ENCODE results near the gene EPHB1. TPM values are rescaled to one million over a fixed set of nuclear protein-coding genes. Genes with fewer than 3 reads are reported as not detected.

Gene EPHB1
- total RNA-seq, 1 donor from 2014 or later = 0.53 TPM

DNA sequence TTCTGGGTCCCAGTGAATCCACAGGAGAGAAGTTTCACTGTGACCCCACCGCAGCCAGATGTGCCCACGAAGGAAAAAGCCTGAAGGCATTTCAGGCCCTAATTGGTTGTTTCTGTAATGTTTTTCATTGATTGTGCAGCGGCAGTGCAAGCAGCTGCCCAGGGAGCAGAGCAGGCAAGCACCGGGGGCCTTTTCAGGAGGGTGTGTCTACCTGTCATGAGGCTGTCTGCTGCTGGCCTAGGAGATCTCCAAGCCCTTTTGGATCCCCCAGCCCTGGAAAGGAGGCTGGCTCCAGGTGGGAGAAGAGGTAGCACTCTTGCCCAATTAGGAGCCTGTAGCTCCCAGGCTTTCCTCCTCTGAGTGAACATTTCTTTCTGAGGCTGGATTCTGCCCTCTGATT is 108.8 kb downstream of the EPHB1 start:
- no peak overlapping the region for H3K4me3 ChIP-seq
- H3K4me1 ChIP-seq = no peaks in the 10 kb centered on the region
- H3K9me3 ChIP-seq = no peaks in the 10 kb centered on the region
- no peaks in the 10 kb centered on the region for H3K36me3 ChIP-seq
- no peak for DNase-seq (ENCODE audit: low spot score in 2 of 2)
- no peaks in the 10 kb centered on the region for H3K27me3 ChIP-seq
- intact Hi-C loops (cut with DNase I) = no loop called here
- TF ChIP-seq, protein P1, sequence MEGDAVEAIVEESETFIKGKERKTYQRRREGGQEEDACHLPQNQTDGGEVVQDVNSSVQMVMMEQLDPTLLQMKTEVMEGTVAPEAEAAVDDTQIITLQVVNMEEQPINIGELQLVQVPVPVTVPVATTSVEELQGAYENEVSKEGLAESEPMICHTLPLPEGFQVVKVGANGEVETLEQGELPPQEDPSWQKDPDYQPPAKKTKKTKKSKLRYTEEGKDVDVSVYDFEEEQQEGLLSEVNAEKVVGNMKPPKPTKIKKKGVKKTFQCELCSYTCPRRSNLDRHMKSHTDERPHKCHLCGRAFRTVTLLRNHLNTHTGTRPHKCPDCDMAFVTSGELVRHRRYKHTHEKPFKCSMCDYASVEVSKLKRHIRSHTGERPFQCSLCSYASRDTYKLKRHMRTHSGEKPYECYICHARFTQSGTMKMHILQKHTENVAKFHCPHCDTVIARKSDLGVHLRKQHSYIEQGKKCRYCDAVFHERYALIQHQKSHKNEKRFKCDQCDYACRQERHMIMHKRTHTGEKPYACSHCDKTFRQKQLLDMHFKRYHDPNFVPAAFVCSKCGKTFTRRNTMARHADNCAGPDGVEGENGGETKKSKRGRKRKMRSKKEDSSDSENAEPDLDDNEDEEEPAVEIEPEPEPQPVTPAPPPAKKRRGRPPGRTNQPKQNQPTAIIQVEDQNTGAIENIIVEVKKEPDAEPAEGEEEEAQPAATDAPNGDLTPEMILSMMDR (IDR thresholded peaks at IDR 0.05) = no peak
- no peak overlapping the region for H3K27ac ChIP-seq

DNA sequence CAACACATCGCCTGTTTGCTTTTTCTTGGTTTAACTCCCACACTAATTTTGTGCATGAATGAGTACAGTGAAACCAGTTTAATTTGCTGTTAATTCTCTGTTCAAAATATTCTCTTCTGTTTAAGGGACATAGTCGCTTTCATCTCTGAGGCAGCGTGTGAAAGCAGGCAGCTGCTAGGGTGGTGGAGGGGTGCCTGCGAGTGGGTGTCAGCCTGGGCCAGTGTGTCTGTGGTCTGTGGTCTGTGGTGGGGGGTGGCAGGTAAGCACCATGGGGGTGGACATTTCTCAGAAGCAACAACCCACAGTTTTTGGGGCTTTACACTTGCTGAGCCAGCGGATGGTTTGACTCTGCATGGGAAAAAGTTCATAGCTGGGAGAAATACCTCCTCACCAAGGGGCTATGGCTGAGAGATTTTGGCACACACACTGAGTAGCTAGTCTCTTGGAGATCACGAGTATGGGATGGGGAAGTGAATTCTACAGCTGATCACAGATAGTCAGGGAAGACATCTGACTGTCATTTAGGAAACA is 109.2 kb downstream of the EPHB1 start:
- Histone ChIP-seq H3K9me3 (no peaks in the 10 kb centered on the region), H3K4me3 (no peak overlapping the region), H3K36me3 (no peaks in the 10 kb centered on the region), H3K27me3 (no peaks in the 10 kb centered on the region), H3K4me1 (no peaks in the 10 kb centered on the region), H3K27ac (no peak overlapping the region)
- DNase-seq (ENCODE audit: low spot score in 2 of 2) = no peak
- TF ChIP-seq, protein P1 (IDR thresholded peaks at IDR 0.05) = no peak
- intact Hi-C loops (cut with DNase I) = no loop called here

DNA sequence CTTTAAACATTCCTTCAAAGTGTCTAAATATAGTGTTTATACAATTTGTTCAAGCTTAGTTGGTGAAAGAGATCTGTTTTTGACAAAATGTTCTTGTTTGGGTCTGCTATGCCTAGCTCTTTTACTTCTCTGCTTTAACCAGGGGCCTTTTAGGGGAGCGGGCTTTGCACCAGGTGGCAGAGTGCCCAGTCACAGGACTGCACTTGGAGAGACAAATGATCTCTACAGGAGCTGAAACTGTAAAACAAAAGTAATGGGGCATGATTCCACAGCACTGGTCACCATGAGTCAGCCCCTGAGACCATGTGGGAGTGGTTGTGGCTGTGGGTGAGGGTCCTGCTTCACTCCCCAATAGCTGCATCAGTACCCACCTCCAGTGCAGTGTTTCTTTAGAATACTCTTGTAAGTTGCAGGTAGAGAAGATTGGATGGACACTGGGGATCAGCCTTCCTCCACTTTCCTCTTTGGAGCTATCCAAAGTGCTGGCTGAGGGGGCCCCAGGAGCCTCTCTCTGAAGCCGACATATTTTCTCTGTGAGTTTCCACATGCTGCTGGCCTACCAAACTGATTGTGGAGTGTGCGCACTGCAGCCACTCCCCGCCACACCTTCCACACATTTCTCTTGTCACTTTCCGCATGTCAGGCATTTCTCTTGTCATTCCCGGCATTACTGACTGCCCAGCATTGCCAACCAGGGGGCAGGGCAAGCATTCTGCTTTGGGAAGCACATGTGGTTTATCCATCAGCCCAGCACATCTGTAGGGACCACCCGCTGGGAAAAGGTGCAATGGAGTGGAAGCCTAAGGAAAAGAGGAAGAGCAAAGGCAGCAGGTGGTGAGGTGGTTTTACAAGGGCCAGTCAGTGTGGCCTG is 110.0 kb downstream of the EPHB1 start:
- TF ChIP-seq, protein P1 (IDR thresholded peaks at IDR 0.05) = no peak
- H3K4me1 ChIP-seq = no peaks in the 10 kb centered on the region
- no peaks in the 10 kb centered on the region for H3K9me3 ChIP-seq
- no peaks in the 10 kb centered on the region for H3K27me3 ChIP-seq
- no peak overlapping the region for H3K4me3 ChIP-seq
- intact Hi-C loops (cut with DNase I) = no loop called here
- H3K36me3 ChIP-seq = no peaks in the 10 kb centered on the region
- H3K27ac ChIP-seq = no peak overlapping the region
- no peak for DNase-seq (ENCODE audit: low spot score in 2 of 2)

DNA sequence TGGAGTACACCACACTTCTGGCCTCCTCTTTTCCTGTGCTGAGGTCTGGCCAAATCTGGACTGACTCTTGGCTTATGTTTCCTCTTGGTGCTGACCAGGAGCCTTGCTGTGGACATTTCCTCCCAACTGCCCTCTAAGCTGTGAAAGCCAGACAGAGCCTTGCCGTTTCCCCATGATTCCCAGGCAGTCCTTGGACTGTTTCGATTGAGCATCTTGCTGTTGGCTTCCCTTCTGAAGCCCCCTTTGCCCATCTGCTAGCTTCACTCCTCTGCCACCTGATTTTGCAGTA is 110.5 kb downstream of the EPHB1 start:
- TF ChIP-seq, protein P1 (IDR thresholded peaks at IDR 0.05) = no peak
- no peak for DNase-seq (ENCODE audit: low spot score in 2 of 2)
- no peaks in the 10 kb centered on the region for H3K27me3 ChIP-seq
- no peaks in the 10 kb centered on the region for H3K4me1 ChIP-seq
- H3K4me3 ChIP-seq = no peak overlapping the region
- H3K27ac ChIP-seq = no peak overlapping the region
- intact Hi-C loops (cut with DNase I) = no loop called here
- no peaks in the 10 kb centered on the region for H3K9me3 ChIP-seq
- H3K36me3 ChIP-seq = no peaks in the 10 kb centered on the region

DNA sequence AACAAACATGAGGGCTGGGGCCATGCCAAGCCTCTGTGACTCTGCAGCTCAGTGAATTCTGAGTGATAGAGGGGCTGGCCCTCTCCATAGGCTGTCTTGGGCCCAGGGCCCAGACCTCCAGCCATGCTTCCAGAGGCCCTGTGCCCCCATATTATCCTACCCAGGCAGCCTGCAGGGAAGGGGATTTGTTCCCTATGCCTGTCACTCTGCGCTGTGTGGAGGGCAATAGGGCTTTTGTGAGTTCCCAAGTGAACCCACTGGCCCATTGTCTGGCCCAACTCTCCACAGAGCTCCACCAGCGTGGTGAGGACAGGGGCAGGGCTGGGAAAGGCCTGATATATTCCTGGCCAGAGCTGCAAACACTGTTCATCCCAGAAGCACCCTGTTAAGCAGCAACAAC is 113.2 kb downstream of the EPHB1 start:
- DNase-seq (ENCODE audit: low spot score in 2 of 2) = no peak
- no peak overlapping the region for H3K4me3 ChIP-seq
- no peaks in the 10 kb centered on the region for H3K4me1 ChIP-seq
- no peaks in the 10 kb centered on the region for H3K36me3 ChIP-seq
- intact Hi-C loops (cut with DNase I) = no loop called here
- TF ChIP-seq, protein P1 (IDR thresholded peaks at IDR 0.05) = no peak
- H3K9me3 ChIP-seq = no peaks in the 10 kb centered on the region
- H3K27ac ChIP-seq = no peak overlapping the region
- no peaks in the 10 kb centered on the region for H3K27me3 ChIP-seq

Measured in ascending aorta (tissue), 2 donors.